Liver (tissue), 3 donors: ENCODE measurements around the gene TMEM233.

Source experiments
- CTCF ChIP-seq: fragments of 150-350 bp; IDR thresholded peaks from 2 replicates; pipeline ENCODE4 v1.5.1; 2017; ENCODE audit warnings: improper control_type of control experiment, low read depth, low read length; ENCODE audit not compliant: missing input control
- RAD21 ChIP-seq, 2 donors: IDR thresholded peaks; 2 replicates each; pipeline ENCODE4 v1.6.1; 2016; ENCODE audit warnings: antibody characterized with exemption in 2 of 2, mild to moderate bottlenecking in 2 of 2
- YY1 ChIP-seq: IDR thresholded peaks from 2 replicates; pipeline ENCODE4 v1.6.1; 2016; ENCODE audit warnings: antibody characterized with exemption, mild to moderate bottlenecking
- TF ChIP-seq, protein P1 (sequence below): IDR thresholded peaks from 2 replicates; pipeline ENCODE4 v1.6.1; 2016; ENCODE audit warnings: antibody characterized with exemption
- donor health status: healthy.
- donor health status: healthy.

GRCh38 chr12:119660076-119660475, 66.5 kb downstream of the TMEM233 start:
- TF ChIP-seq CTCF (no peak), YY1 (no peak), RAD21 (IDR thresholded peaks at IDR 0.05) (no peak)
- TF ChIP-seq, protein P1, sequence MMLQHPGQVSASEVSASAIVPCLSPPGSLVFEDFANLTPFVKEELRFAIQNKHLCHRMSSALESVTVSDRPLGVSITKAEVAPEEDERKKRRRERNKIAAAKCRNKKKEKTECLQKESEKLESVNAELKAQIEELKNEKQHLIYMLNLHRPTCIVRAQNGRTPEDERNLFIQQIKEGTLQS = no peak
